Stimulated activated CD8-positive, alpha-beta memory T cell treated with anti-CD3 and anti-CD28 coated beads, Interleukin-12 subunit alpha, Interleukin-12 subunit beta, amount 100 ng/mL, for 4 hours (primary cell): ENCODE results near the gene ZFHX3.

Experiments used
- DNase-seq: peaks from one replicate; pipeline ENCODE4 v3.0.0-alpha.2; 2020; ENCODE audit warnings: low read depth

Gene ZFHX3

DNA sequence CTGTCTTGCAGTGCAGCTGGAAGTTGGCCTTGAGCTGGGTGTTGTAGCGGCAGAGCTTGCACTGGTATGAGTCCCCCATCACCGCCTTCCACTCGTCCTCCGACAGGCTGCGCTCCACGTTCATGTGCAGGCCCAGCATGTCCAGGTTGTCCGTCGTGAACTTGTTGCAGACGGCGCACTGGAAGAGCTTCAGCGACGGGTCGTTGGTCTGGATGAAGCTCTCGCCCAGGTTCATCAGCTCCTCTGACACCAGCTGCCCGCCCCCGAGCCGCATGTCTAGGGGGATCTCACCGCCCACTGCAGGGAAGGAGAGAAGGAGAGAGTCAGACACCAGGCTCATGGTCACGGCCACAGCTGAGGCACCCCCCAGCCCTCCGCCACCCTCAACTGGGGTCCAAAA, 97.3 kb downstream of the ZFHX3 start:
- no peak for DNase-seq

- no peak for DNase-seq
These were observed 99.6 kb downstream of the ZFHX3 start for GRCh38 chr16:72948238-72948829.

DNA sequence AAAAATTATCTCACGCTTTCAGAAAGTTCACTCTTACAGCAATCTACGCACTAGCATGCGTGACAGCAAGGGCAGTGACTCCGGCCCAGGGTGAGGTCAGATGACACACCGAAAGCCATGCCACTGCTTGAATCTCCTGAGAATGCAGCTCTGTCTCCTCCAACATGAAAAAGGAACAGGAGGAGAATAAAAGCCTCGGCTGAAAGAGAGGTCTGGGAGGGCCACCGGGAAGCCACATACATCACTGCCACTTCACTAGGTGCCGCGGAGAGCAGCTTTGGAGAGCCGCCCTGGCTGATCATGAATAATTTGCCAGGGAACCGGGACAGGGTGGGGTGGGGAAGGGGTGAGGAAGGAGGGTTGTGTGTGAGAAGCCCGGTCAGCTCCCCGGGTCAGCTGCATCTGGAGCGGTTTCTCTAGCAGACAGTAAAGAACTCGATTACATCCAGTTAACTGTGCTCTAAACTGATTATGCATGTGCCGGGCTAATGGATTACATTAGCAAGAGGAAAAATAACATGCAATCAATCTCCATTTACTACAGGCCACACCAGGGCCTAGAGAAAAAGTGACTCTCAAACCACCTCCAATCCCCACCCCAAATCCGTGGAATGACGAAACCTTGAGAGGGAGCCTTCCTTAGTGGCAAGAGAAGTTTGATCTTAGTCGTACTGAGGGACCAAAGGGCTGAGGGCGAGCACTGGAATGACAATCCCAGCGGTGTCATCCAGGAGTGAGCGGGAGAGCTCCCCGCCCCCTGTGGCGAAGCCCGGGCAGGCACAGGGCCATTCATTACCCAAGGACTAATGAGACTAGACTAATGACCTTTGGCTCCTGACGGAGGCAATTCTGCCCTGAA, 100.3 kb downstream of the ZFHX3 start:
- DNase-seq, result no peak

- no peak for DNase-seq
These were observed 101.3 kb downstream of the ZFHX3 start for GRCh38 chr16:72946474-72947194.

GRCh38 chr16:72946063-72946462, 101.9 kb downstream of the ZFHX3 start:
- DNase-seq, result no peak

GRCh38 chr16:72945611-72946010, 102.3 kb downstream of the ZFHX3 start:
- DNase-seq, result no peak

DNA sequence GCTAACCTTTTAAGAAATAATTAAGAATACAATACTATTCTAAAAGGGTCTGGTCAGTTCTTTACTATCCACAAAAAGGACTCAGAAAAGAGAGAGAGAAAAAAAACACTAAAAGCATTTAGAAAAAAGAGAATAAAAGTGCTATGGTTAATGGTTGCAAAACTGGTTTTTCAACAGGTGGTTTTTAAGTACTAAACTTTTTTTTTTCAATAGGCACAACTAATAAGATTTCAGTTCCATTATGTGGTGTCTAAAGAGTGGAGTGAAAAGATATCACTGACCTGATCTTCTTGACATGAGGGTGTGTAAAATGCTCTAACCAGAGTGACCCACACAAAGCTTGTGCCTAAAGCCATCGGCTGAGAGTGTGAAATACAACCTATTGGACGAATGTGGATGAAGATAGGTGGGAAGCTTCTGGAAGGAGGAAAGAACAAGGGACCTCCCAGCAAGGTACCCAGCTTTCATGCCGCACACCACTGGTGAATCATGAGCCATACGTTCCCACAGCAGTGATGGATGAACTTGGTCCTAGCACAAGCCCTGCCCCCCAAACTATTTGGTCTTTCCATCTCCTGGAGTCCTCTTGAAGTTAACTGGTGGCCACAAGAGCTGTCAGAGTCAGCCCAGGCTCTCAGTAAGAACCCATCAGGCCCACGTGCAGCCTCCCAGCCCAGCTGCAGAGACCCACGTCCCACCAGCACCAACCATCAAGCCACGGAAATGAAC, 103.0 kb downstream of the ZFHX3 start:
- DNase-seq, result no peak

GRCh38 chr16:72942021-72942420, 105.9 kb downstream of the ZFHX3 start:
- DNase-seq, result no peak

DNA sequence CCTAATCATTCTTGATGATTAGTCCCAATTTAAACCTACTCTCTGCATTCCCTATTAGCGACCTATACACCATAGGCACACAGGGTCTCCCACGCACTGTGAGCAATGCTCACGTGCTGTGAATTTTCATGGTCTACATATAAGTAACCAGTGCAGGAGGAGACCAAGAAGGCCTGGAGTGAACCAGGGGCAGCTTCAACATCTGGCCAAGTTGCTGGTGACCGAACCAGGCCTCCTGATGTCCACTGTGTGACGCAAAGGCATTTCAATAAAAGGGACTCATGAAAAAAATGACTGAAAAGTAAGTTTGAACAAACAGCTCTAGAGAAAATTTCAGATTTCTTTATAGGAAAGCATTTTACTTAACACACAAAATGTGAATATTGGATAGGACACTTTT, 107.0 kb downstream of the ZFHX3 start:
- no peak for DNase-seq

DNA sequence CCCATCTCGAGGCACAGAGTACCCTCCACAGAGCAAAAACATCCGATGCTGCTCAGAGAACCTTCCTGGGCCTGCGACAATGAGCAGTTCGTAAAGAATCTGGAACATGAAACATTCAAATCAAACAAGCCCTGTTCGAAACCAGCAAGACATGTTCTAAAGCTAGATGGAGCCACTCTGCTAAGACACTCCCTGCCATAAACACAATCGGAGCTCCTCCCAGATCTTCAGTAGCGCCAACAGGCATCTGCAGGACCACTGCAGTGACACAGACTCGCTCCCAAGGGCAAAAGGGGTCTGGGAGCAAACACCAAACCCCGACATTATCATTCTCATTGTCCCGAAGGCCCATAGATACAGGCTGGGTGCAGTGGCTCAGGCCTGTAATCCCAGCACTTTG, 108.7 kb downstream of the ZFHX3 start:
- no peak for DNase-seq

DNA sequence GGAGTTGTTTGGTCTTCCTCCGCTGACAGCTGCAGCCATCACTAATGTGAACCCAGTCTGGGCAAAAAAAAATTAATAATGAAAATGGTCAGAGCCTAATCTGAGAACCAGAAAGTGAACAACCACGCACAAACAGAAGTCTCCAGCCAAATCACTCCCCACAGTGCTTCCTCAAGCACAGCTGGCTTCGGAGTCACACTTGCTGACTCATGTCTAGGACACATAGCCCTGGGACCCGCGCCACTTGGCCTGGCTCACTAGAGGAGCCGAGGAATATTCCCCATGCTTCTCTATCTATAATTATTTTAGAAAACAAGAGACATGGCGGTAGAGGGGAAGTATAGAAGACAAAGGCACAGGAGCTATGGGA, 109.1 kb downstream of the ZFHX3 start:
- DNase-seq, result no peak

DNA sequence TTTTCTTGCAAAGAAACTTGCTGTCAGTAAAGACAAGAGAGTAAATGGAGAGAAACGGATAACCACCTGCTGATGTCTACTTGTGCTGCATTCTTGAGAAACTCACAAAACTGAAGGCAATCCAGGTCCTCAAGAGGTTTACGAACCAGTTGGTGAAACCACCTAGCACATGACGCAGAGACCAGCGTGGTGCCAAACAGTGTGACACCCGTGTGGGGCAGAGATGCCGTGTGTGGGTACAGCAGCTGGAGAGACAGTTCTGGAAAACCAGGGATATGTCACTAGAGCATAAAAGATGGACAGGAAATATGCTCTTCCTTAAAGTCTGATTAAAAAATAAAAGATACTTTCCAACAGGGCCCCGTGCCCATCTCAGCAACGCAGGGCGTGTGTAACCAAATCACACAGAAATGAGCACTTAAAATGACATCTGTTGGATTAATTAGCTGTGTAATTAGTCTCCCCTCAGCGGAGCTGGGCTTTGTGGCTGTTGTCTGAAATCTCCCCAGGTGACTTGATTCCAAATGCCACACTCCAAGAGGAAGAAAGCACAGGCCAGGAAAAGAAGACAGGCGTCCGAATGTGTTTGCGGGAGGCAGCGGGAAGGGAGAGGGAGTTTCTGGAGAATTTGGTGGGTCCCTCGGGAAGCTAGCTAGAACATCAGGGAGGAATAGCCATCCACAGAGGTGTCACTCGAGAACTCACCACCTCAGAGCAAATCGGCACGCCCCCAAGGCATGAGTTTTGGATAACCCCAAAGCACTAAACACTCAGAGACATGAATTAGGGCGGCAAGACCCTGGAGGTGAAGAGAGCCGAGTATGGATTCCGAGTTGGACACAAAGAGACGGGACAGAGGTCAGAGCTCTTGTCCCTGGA, 109.8 kb downstream of the ZFHX3 start:
- DNase-seq, result no peak

- DNase-seq, result no peak
These were observed 110.6 kb downstream of the ZFHX3 start for GRCh38 chr16:72937360-72937759.

DNA sequence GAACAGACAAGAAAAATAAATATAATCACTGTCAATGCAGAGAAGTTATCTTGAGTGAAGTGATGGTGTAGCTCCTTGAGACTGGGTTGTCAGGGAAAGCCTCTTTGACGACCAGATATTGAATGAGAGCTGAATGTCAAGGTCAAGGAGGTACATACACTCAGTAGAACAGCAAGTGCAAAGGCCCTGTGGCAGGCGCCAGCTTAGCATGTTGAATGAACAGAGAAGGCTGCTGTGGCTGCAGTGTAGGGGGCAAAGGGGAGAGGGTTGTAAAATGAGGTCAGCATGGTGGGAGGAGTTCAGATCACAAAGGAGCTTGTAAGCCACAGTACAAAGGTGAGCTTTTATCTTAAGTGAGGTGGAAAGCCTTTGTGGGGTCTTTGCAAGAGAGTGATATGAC, 111.5 kb downstream of the ZFHX3 start:
- no peak for DNase-seq

GRCh38 chr16:72935896-72936295, 112.0 kb downstream of the ZFHX3 start:
- DNase-seq, result no peak

- no peak for DNase-seq
These were observed 113.1 kb downstream of the ZFHX3 start for GRCh38 chr16:72934636-72935403.

GRCh38 chr16:72932677-72933335, 115.1 kb downstream of the ZFHX3 start:
- DNase-seq, result no peak

DNA sequence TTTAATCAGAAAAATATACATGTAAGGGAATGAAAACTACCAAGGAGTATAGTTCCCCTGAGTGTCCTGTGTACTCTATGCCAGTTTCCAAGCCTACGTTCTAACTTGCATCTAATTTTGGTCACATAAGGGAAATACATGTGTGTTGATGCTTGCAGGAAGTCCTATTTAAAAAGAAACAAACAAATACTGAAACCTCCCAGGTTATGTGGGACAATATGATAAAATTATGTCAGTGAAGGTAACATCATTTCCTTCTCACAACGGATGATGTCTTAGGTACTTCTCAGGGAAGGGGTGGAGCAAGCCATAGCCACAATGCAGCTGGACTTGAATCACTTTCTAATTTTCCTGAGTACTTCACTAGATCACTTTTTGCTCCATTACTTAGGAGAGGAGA, 115.9 kb downstream of the ZFHX3 start:
- no peak for DNase-seq

GRCh38 chr16:72930396-72930795, 117.5 kb downstream of the ZFHX3 start:
- no peak for DNase-seq
